ENCODE data around the gene LDB3.

- no peak for TF ChIP-seq CTCF (IDR thresholded peaks at IDR 0.05; ENCODE audit: control extremely low read depth in 1 of 3, insufficient read depth in 1 of 3, low read depth in 1 of 3, low read length in 3 of 3)
- no peak for TF ChIP-seq JUN (IDR thresholded peaks at IDR 0.05; ENCODE audit: low read depth, low read length)
Observed at GRCh38 chr10:86690231-86690630, 21.9 kb downstream of the LDB3 start.

All from H1 (cell line).